ENCODE results near the gene GNG14. TPM values are rescaled to one million over a fixed set of nuclear protein-coding genes. Genes with fewer than 3 reads are reported as not detected.

GNG14 gene
- total RNA-seq, 1 experiment from 2014 or later: not detected

DNA sequence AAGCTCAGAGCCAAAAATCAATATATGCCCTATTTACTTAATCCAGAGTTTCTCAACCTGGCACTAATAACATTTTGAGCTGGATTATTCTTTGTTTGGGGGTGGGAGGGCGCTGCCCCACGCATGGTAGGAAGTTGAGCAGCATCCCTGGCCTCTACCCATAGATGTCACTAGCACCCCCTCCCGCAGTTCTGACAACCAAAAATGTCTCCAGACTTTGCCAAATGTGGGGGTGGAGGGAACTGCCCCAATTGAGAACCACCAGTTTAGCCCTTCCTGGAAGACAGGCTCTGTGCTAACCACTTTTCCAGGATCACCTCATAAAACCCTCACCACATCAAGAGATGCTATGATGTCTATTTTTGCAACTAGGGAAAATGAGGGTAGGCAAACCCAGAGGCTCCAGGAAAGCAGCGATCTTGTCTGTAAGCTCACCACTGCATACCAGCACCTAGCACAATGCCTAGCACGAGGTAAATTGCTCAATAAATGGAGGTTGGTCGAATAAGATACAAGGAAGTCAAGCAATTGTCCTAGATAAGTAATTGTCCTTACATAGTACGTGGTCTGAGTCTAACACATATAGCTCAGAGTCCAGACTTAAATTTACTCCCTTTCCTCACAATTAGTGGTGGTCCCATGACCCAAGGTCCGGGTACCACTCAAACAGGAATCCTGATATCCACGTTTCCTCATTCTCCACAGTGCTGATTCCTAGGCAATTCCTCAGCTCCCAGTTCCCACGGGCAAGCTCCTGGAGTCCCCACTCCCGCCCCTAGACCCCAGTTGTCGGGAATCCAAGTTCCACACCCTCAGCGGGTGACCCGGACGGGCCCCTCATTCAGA, 45.8 kb downstream of the GNG14 start:
- Mint-ChIP-seq H3K27me3 (ENCODE audit: unreplicated experiment) (no peaks in the 10 kb centered on the region), H3K9me3 (ENCODE audit: low read depth, unreplicated experiment) (no peaks in the 10 kb centered on the region), H3K4me1 (ENCODE audit: low read depth, unreplicated experiment) (peaks cover 15% of the 10 kb centered on the region), H3K36me3 (ENCODE audit: insufficient read depth, unreplicated experiment) (peaks cover 54% of the 10 kb centered on the region), H3K4me3 (ENCODE audit: low read depth, unreplicated experiment) (peak overlapping the region; percentile 80), H3K27ac (ENCODE audit: unreplicated experiment) (no peak overlapping the region)
- BruUV-seq (replicated peaks): TSS peak; percentile 40
- intact Hi-C loops (cut with micrococcal nuclease; ENCODE audit: unreplicated experiment): no loop called here
- CTCF ChIA-PET: interaction anchor here (0.6 to 1.4 kb wide), 3 partner anchors 11 to 64 kb away, joined by 3 to 4 read pairs (median 3); no protein-coding TSS in a partner anchor
- TF ChIP-seq, protein P1, sequence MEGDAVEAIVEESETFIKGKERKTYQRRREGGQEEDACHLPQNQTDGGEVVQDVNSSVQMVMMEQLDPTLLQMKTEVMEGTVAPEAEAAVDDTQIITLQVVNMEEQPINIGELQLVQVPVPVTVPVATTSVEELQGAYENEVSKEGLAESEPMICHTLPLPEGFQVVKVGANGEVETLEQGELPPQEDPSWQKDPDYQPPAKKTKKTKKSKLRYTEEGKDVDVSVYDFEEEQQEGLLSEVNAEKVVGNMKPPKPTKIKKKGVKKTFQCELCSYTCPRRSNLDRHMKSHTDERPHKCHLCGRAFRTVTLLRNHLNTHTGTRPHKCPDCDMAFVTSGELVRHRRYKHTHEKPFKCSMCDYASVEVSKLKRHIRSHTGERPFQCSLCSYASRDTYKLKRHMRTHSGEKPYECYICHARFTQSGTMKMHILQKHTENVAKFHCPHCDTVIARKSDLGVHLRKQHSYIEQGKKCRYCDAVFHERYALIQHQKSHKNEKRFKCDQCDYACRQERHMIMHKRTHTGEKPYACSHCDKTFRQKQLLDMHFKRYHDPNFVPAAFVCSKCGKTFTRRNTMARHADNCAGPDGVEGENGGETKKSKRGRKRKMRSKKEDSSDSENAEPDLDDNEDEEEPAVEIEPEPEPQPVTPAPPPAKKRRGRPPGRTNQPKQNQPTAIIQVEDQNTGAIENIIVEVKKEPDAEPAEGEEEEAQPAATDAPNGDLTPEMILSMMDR (IDR thresholded peaks at IDR 0.05; ENCODE audit: unreplicated experiment): peak; percentile 50
- peak; percentile 33 for DNase-seq

DNA sequence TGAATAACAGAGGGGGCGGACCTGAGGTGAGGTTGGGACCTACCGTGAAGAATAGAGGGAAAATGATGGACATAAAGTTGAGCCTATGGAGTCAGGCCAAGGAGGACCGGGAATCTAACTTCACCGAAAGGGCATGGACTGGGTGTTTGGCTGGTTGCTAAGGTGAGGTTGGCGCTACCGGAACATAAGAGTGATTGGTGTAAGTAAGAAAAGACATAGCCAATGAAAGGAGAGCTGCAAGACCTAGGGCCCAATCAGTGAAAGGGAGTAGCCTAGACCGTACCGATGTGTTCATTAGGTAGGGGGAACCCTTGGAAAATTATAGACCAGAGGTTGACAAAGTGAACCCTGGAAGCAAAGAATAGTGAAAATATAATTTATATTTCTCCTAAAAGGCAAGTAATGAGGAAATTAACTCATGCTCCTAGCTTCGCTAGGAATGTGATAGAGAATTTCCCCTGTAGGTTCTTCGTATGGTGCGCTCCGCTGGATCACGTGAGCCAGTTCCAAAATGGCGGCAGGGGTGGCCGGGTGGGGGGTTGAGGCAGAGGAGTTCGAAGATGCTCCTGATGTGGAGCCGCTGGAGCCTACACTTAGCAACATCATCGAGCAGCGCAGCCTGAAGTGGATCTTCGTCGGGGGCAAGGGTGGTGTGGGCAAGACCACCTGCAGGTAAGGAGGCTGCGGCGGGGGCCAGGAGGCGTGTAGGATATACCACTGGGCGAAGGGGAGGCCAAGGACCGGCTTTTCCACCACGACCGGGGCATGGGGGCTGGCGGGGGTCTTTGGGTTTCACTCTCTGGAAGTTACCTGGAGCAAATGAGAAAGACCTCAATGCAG, 49.4 kb downstream of the GNG14 start, which contains the start of gene GET3:
GET3 (plus strand) TSS at position 503 of the 840 bp plus-strand sequence; CDS start at position 512, 9 bp downstream.
- CTCF ChIA-PET: interaction anchor here (0.5 to 1.0 kb wide), 3 partner anchors 10 to 1645 kb away, joined by 3 read pairs; no protein-coding TSS in a partner anchor
- intact Hi-C loops (cut with micrococcal nuclease; ENCODE audit: unreplicated experiment): no loop called here
- BruUV-seq (replicated peaks): no TSS peak
- Mint-ChIP-seq H3K9me3 (ENCODE audit: low read depth, unreplicated experiment) (no peaks in the 10 kb centered on the region), H3K27me3 (ENCODE audit: unreplicated experiment) (no peaks in the 10 kb centered on the region), H3K4me3 (ENCODE audit: low read depth, unreplicated experiment) (peak within 1 kb of the TSS; percentile 90), H3K4me1 (ENCODE audit: low read depth, unreplicated experiment) (peaks cover 19% of the 10 kb centered on the region), H3K27ac (ENCODE audit: unreplicated experiment) (peak within 1 kb of the TSS; percentile 95), H3K36me3 (ENCODE audit: insufficient read depth, unreplicated experiment) (peaks cover 70% of the 10 kb centered on the region)
- DNase-seq: peak; percentile 88
- TF ChIP-seq, protein P1 (IDR thresholded peaks at IDR 0.05; ENCODE audit: unreplicated experiment): no peak

DNA sequence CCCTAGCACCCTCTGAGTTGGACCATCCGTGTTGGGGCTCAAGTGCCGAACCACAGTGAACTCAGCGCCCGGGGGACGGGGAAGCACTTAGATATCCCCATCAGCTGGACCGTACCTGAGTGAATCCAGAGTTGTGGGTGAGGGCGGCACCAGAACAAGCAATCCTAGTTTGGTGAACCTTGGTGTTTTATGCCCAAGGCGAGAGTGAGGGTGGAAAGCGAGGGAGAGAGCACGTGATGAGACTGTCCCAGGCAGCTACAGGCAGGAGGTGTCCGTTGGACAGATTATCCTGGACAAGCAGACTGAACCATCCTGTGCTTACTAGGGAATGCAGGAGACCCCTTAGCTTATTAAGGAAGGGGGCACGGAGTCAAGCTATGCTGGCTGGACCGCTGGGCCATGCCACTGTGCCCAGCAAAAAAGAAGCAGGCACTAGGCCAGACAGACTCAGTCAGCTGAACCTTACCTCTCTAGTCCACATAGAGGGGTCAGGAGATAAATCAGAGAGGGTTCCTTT, 50.1 kb downstream of the GNG14 start:
- intact Hi-C loops (cut with micrococcal nuclease; ENCODE audit: unreplicated experiment): no loop called here
- Mint-ChIP-seq H3K27me3 (ENCODE audit: unreplicated experiment) (no peaks in the 10 kb centered on the region), H3K9me3 (ENCODE audit: low read depth, unreplicated experiment) (no peaks in the 10 kb centered on the region), H3K27ac (ENCODE audit: unreplicated experiment) (peak overlapping the region; percentile 95), H3K4me1 (ENCODE audit: low read depth, unreplicated experiment) (peaks cover 15% of the 10 kb centered on the region), H3K36me3 (ENCODE audit: insufficient read depth, unreplicated experiment) (peaks cover 68% of the 10 kb centered on the region), H3K4me3 (ENCODE audit: low read depth, unreplicated experiment) (peak overlapping the region; percentile 90)
- TF ChIP-seq, protein P1 (IDR thresholded peaks at IDR 0.05; ENCODE audit: unreplicated experiment): no peak
- no peak for DNase-seq
- BruUV-seq (replicated peaks): TSS peak; percentile 35
- CTCF ChIA-PET: no interaction called here

Other genes with a start within 250 kb of the GNG14 start
- gene ZNF443, start 247.0 kb upstream of the GNG14 start, total RNA-seq (2022): 7.5 and 8.6 TPM in 2 replicates
- gene ZNF709, start 203.2 kb upstream of the GNG14 start, total RNA-seq (2022): 1.6 and 1.7 TPM in 2 replicates
- gene ZNF564, start 136.5 kb upstream of the GNG14 start, total RNA-seq (2022): 6.6 and 8.7 TPM in 2 replicates
- 5.4 and 6.3 TPM in 2 replicates for gene ZNF490, start 77.2 kb upstream of the GNG14 start, total RNA-seq (2022)
- 15.8 and 16.2 TPM in 2 replicates for gene ZNF791, start 77.1 kb upstream of the GNG14 start, total RNA-seq (2022)
- gene MAN2B1, start 21.3 kb upstream of the GNG14 start, total RNA-seq (2022): 76.9 and 84.4 TPM in 2 replicates
- 10.1 and 10.8 TPM in 2 replicates for gene WDR83, start 21.2 kb upstream of the GNG14 start, total RNA-seq (2022)
- gene DHPS, start 6.1 kb upstream of the GNG14 start, total RNA-seq (2022): 57.6 and 69.1 TPM in 2 replicates
- 6.7 and 7.1 TPM in 2 replicates for gene FBXW9, start 8.6 kb downstream of the GNG14 start, total RNA-seq (2022)
- 67.0 and 87.6 TPM in 2 replicates for gene TNPO2, start 35.9 kb downstream of the GNG14 start, total RNA-seq (2022)
- gene TRIR, start 46.7 kb downstream of the GNG14 start, total RNA-seq (2022): 124 and 128 TPM in 2 replicates
- 52.2 and 53.8 TPM in 2 replicates for gene GET3, start 49.5 kb downstream of the GNG14 start, total RNA-seq (2022)
- not detected in 2 replicates for gene BEST2, start 63.8 kb downstream of the GNG14 start, total RNA-seq (2022)
- gene HOOK2, start 87.6 kb downstream of the GNG14 start, total RNA-seq (2022): 69.0 and 70.7 TPM in 2 replicates
- gene JUNB, start 103.5 kb downstream of the GNG14 start, total RNA-seq (2022): 113 and 116 TPM in 2 replicates
- 121 and 135 TPM in 2 replicates for gene PRDX2, start 113.8 kb downstream of the GNG14 start, total RNA-seq (2022)
- 14.0 and 16.1 TPM in 2 replicates for gene THSD8, start 114.1 kb downstream of the GNG14 start, total RNA-seq (2022)
- 30.6 and 41.6 TPM in 2 replicates for gene RNASEH2A, start 118.6 kb downstream of the GNG14 start, total RNA-seq (2022)
- gene RTBDN, start 146.6 kb downstream of the GNG14 start, total RNA-seq (2022): not detected in 2 replicates
- gene MAST1, start 150.5 kb downstream of the GNG14 start, total RNA-seq (2022): 1.3 and 2.6 TPM in 2 replicates
- gene DNASE2, start 193.5 kb downstream of the GNG14 start, total RNA-seq (2022): 32.7 and 38.4 TPM in 2 replicates
- not detected in 2 replicates for gene KLF1, start 199.2 kb downstream of the GNG14 start, total RNA-seq (2022)
- 23.6 and 26.8 TPM in 2 replicates for gene GCDH, start 203.2 kb downstream of the GNG14 start, total RNA-seq (2022)
- gene SYCE2, start 231.3 kb downstream of the GNG14 start, total RNA-seq (2022): 1.1 TPM in 1 of 2 replicates, not detected in the other
- 72.8 and 75.5 TPM in 2 replicates for gene FARSA, start 245.7 kb downstream of the GNG14 start, total RNA-seq (2022)